Measurements from ENCODE around the gene XCR1. TPM values are rescaled to one million over a fixed set of nuclear protein-coding genes. Genes with fewer than 3 reads are reported as not detected.
"Not testable (repeated sequence)": the region's sequence is repeated elsewhere in the genome, so short reads cannot be mapped to it uniquely, and the experiment has no call there.

The XCR1 gene
- polyA plus RNA-seq, 1 experiment = not detected

GRCh38 chr3:46058981-46059380 lies 31.7 kb upstream of the XCR1 start:
- H3K36me3 ChIP-seq (ENCODE audit: control insufficient read depth, insufficient read depth, low read length) = no peaks in the 10 kb centered on the region
- ChIA-PET POLR2A (no interaction called here), CTCF (interaction anchor here (2.0 kb wide), 1 partner anchor 17 kb away, joined by 4 read pairs; no protein-coding TSS in a partner anchor)
- TF ChIP-seq CTCF (IDR thresholded peaks at IDR 0.05; ENCODE audit: insufficient read depth, low read depth, low read length) = no peak
- H3K27me3 ChIP-seq (ENCODE audit: control insufficient read depth, insufficient read depth, low read length) = peaks cover 16% of the 10 kb centered on the region
- DNase-seq (ENCODE audit: low read depth) = no peak
- no peak overlapping the region for H3K4me3 ChIP-seq (ENCODE audit: low read depth, low read length)

- CTCF ChIA-PET = no interaction called here
- Histone ChIP-seq H3K27me3 (ENCODE audit: control insufficient read depth, insufficient read depth, low read length) (peaks cover 17% of the 10 kb centered on the region), H3K36me3 (ENCODE audit: control insufficient read depth, insufficient read depth, low read length) (no peaks in the 10 kb centered on the region), H3K4me3 (ENCODE audit: low read depth, low read length) (no peak overlapping the region)
- no peak for TF ChIP-seq CTCF (IDR thresholded peaks at IDR 0.05; ENCODE audit: insufficient read depth, low read depth, low read length)
- POLR2A ChIA-PET = no interaction called here
- no peak for DNase-seq (ENCODE audit: low read depth)
Measured at GRCh38 chr3:46057716-46058115, 30.4 kb upstream of the XCR1 start.

GRCh38 chr3:46056686-46057085 lies 29.4 kb upstream of the XCR1 start:
- DNase-seq (ENCODE audit: low read depth) = no peak
- peaks cover 14% of the 10 kb centered on the region for H3K27me3 ChIP-seq (ENCODE audit: control insufficient read depth, insufficient read depth, low read length)
- POLR2A ChIA-PET = no interaction called here
- no peaks in the 10 kb centered on the region for H3K36me3 ChIP-seq (ENCODE audit: control insufficient read depth, insufficient read depth, low read length)
- no peak overlapping the region for H3K4me3 ChIP-seq (ENCODE audit: low read depth, low read length)
- TF ChIP-seq CTCF (IDR thresholded peaks at IDR 0.05; ENCODE audit: insufficient read depth, low read depth, low read length) = no peak
- CTCF ChIA-PET = no interaction called here

- POLR2A ChIA-PET; H3K4me3 ChIP-seq (ENCODE audit: low read depth, low read length); H3K36me3 ChIP-seq (ENCODE audit: control insufficient read depth, insufficient read depth, low read length); DNase-seq (ENCODE audit: low read depth): not testable (repeated sequence)
- peaks cover 14% of the 10 kb centered on the region for H3K27me3 ChIP-seq (ENCODE audit: control insufficient read depth, insufficient read depth, low read length)
- CTCF ChIA-PET = interaction anchor here (1.0 kb wide), 1 partner anchor 9 kb away, joined by 4 read pairs; no protein-coding TSS in a partner anchor
Measured at GRCh38 chr3:46053761-46054515, 26.7 kb upstream of the XCR1 start.

- CTCF ChIA-PET = interaction anchor here (1.0 kb wide), 1 partner anchor 10 kb away, joined by 4 read pairs; no protein-coding TSS in a partner anchor
- H3K4me3 ChIP-seq (ENCODE audit: low read depth, low read length) = not testable (repeated sequence)
Measured at GRCh38 chr3:46053265-46053664, 26.0 kb upstream of the XCR1 start.

GRCh38 chr3:46052531-46052930 lies 25.2 kb upstream of the XCR1 start:
- no peak for DNase-seq (ENCODE audit: low read depth)
- ChIA-PET POLR2A (no interaction called here), CTCF (no interaction called here)
- H3K4me3 ChIP-seq (ENCODE audit: low read depth, low read length) = no peak overlapping the region
- no peak for TF ChIP-seq CTCF (IDR thresholded peaks at IDR 0.05; ENCODE audit: insufficient read depth, low read depth, low read length)
- H3K36me3 ChIP-seq (ENCODE audit: control insufficient read depth, insufficient read depth, low read length) = no peaks in the 10 kb centered on the region
- H3K27me3 ChIP-seq (ENCODE audit: control insufficient read depth, insufficient read depth, low read length) = peaks cover 10% of the 10 kb centered on the region

More at GRCh38 chr3:46053265-46053664, 26.0 kb upstream of the XCR1 start:
- H3K36me3 ChIP-seq (ENCODE audit: control insufficient read depth, insufficient read depth, low read length); POLR2A ChIA-PET; DNase-seq (ENCODE audit: low read depth): not testable (repeated sequence)
- peaks cover 11% of the 10 kb centered on the region for H3K27me3 ChIP-seq (ENCODE audit: control insufficient read depth, insufficient read depth, low read length)

Measured in BJ (cell line).